K562 (cell line): Measurements from ENCODE around the gene AGFG2. TPM values are rescaled to one million over a fixed set of nuclear protein-coding genes. Genes with fewer than 3 reads are reported as not detected.

Experiments used
- CTBP1 ChIP-seq: fragments of 450-650 bp; IDR thresholded peaks from 2 replicates; pipeline ENCODE4 v1.6.1; 2016; ENCODE audit warnings: borderline replicate concordance
- CTCF ChIP-seq, 3 experiments: IDR thresholded peaks in 2 of 3; conservative IDR thresholded peaks in 1 of 3; 2 replicates each; pipeline ENCODE4 v1.5.1; 2011 to 2012; ENCODE audit warnings: low read length in 3 of 3, mild to moderate bottlenecking in 3 of 3, control low read depth in 2 of 3, improper control_type of control experiment in 1 of 3, inconsistent platforms in 1 of 3, low read depth in 1 of 3, mixed read lengths in 1 of 3, moderate library complexity in 1 of 3; ENCODE audit not compliant: insufficient read depth in 2 of 3
- LCOR ChIP-seq: sonication (generic); formaldehyde crosslinking; IDR thresholded peaks from 2 replicates; pipeline ENCODE4 v1.8.0; 2022; ENCODE audit warnings: mild to moderate bottlenecking, missing genetic modification reagents
- MAZ ChIP-seq, 2 experiments: fragments of 450-650 bp in 1 of 2; sonication (generic) in 1 of 2; formaldehyde crosslinking; IDR thresholded peaks in 1 of 2; conservative IDR thresholded peaks in 1 of 2; 2 replicates each; pipeline versions ENCODE4 v1.4.0 to v1.5.0; 2020; ENCODE audit warnings: mild to moderate bottlenecking in 1 of 2, missing genetic modification reagents in 1 of 2
- NR2C1 ChIP-seq, 2 experiments: fragments of 450-650 bp; IDR thresholded peaks; 2 replicates each; pipeline ENCODE4 v1.6.1; 2017; ENCODE audit warnings: mild to moderate bottlenecking in 2 of 2, antibody characterized with exemption in 1 of 2, inconsistent platforms in 1 of 2, missing compliant biosample characterization in 1 of 2, missing genetic modification characterization in 1 of 2
- REST ChIP-seq, 2 experiments: fragments of 450-650 bp; formaldehyde crosslinking in 1 of 2; IDR thresholded peaks; 2 replicates each; pipeline versions ENCODE4 v1.4.0 to v1.6.1; 2014 to 2020; ENCODE audit warnings: mild to moderate bottlenecking in 2 of 2, borderline replicate concordance in 1 of 2, low read depth in 1 of 2
- SPI1 ChIP-seq: IDR thresholded peaks from 2 replicates; pipeline ENCODE4 v1.6.1; 2011; ENCODE audit warnings: low read depth, low read length, control low read depth, borderline replicate concordance
- TOE1 ChIP-seq, 2 experiments: fragments of 450-650 bp in 1 of 2; sonication (generic) in 1 of 2; formaldehyde crosslinking in 1 of 2; IDR thresholded peaks; 2 replicates each; pipeline versions ENCODE4 v1.7.1 to v1.8.0; 2016 to 2022; ENCODE audit warnings: borderline replicate concordance in 2 of 2, mild to moderate bottlenecking in 2 of 2, antibody characterized with exemption in 1 of 2, inconsistent platforms in 1 of 2, low read depth in 1 of 2, missing genetic modification reagents in 1 of 2, moderate library complexity in 1 of 2
- USF1 ChIP-seq: sonication (generic); formaldehyde crosslinking; IDR thresholded peaks from 2 replicates; pipeline ENCODE4 v1.9.0; 2022; ENCODE audit warnings: mild to moderate bottlenecking, missing genetic modification reagents
- ZFX ChIP-seq: sonication (generic); formaldehyde crosslinking; IDR thresholded peaks from 2 replicates; pipeline ENCODE4 v1.8.0; 2022; ENCODE audit warnings: mild to moderate bottlenecking, missing genetic modification reagents, moderate library complexity
- ZNF639 ChIP-seq, 2 experiments: fragments of 200-800 bp in 1 of 2; sonication (Bioruptor generic) in 1 of 2; sonication (generic) in 1 of 2; formaldehyde crosslinking in 1 of 2; IDR thresholded peaks in 1 of 2; conservative IDR thresholded peaks in 1 of 2; 2 replicates each; pipeline versions ENCODE4 v1.5.0 to v1.6.1; 2016 to 2020; ENCODE audit warnings: missing compliant biosample characterization in 1 of 2, missing genetic modification characterization in 1 of 2, missing genetic modification reagents in 1 of 2
- polyA plus RNA-seq, 8 experiments: library from polyadenylated mRNA; depleted of rRNA in 4 of 8; stranded (reverse) in 5 of 8; unstranded in 3 of 8; fragments of >200 nt; fragmentation: Nextera tagmentation in 2 of 8; fragmentation: Illumina TruSeq in 1 of 8; extraction: Ambion mirVana in 2 of 8; extraction: Trizol in 1 of 8; gene quantifications; 2 replicates each; pipeline versions ENCODE4 v1.2.1 to v1.2.3, GENCODE V29; 2011 to 2014; ENCODE audit warnings: inconsistent platforms in 1 of 8, missing spikeins in 1 of 8
- total RNA-seq, 7 experiments: library from RNA; depleted of rRNA in 6 of 7; stranded (reverse); fragments of >200 nt in 6 of 7; fragmentation: Illumina TruSeq in 2 of 7; extraction: Trizol in 2 of 7; gene quantifications; 2 replicates each; pipeline versions ENCODE4 v1.2.1 to v1.2.3, GENCODE V29; 2011 to 2021; ENCODE audit warnings: low replicate concordance in 1 of 7

The AGFG2 gene
- total and polyA plus RNA-seq, 9 of the 15 experiments (the other 6 are each of a cell fraction or from before 2014, with no cell fraction given) = 0.31 to 23.1 (median 6.5) TPM

- TF ChIP-seq REST (IDR thresholded peaks at IDR 0.05; ENCODE audit: borderline replicate concordance) (peak; percentile 61), REST (CRISPR knock-in tag; IDR thresholded peaks at IDR 0.05; ENCODE audit: low read depth) (no peak), NR2C1 (IDR thresholded peaks at IDR 0.05) (no peak), NR2C1 (tag; IDR thresholded peaks at IDR 0.05) (0 out of 2 replicates have a peak, but pooled peaks have one; percentile 7), CTBP1 (peak; percentile 52; the same call in 1 of the 2 replicates), LCOR (CRISPR knock-in tag) (0 out of 2 replicates have a peak, but pooled peaks have one; percentile 38), CTCF (IDR thresholded peaks at IDR 0.05 in 2 of 3, conservative IDR thresholded peaks at IDR 0.05 in 1 of 3; ENCODE audit: insufficient read depth in 2 of 3, low read depth in 1 of 3, low read length in 3 of 3) (0 out of 6 replicates have a peak, but pooled peaks of 1 of the 3 experiments have one; percentile 20), ZNF639 (CRISPR knock-in tag; conservative IDR thresholded peaks at IDR 0.05 in 1 of 2, IDR thresholded peaks at IDR 0.05 in 1 of 2) (peak in 1 of 2 experiments; percentile 54; a peak in 1 of 4 replicates), ZFX (CRISPR knock-in tag) (peak; percentile 52), MAZ (CRISPR knock-in tag; conservative IDR thresholded peaks at IDR 0.05 in 1 of 2, IDR thresholded peaks at IDR 0.05 in 1 of 2) (peak in 1 of 2 experiments; percentile 19; a peak in 1 of 4 replicates), USF1 (CRISPR knock-in tag) (peak; percentile 88), TOE1 (IDR thresholded peaks at IDR 0.05; ENCODE audit: borderline replicate concordance) (peak; percentile 94), TOE1 (CRISPR knock-in tag; IDR thresholded peaks at IDR 0.05; ENCODE audit: borderline replicate concordance, low read depth) (no peak), SPI1 (peak; percentile 94)
Observed at GRCh38 chr7:100547872-100548271, 8.9 kb downstream of the AGFG2 start (continued).
